DMS153 (cell line): Measurements from ENCODE around the gene CUL1.
"Not testable (repeated sequence)": the region's sequence is repeated elsewhere in the genome, so short reads cannot be mapped to it uniquely, and the experiment has no call there.

Source experiments
- DNase-seq: peaks from one replicate; lab custom pipeline; 2025; lab: John Stamatoyannopoulos, UW

CUL1 gene

DNA sequence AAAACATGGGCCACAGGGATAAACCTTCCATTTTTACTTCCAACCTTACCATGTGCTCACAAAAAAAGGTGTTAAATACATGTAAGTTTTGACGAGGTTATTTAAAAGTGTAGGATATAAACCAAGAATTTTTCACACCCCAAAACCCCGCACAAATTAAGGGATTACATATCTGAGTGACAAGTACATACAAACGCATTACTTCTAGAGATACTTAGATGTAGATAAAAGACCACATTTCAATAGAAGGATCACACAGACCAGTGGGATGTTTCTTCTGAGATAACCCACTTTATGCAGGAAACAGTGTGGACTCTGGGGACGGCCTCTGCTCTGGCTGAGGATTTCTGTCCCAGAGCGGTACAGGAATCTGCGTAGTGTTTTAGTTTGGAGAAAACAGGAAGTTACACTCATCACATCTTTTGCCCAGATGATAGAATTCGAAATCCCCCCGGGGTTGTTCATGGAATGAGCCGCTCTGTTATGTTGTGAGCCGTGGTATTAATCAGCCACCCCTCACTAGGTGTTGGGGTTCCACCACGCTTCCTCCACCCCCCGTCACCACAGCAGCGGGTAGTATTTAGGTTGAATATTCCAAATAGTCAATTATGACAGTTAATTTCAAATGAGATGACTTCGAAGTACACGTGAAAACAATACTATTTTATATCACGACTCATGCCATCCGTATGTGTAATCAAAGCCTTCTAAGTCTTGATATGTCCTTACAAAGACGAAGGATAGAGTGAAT is 1.3 kb upstream of the CUL1 start:
- no peak for DNase-seq

DNA sequence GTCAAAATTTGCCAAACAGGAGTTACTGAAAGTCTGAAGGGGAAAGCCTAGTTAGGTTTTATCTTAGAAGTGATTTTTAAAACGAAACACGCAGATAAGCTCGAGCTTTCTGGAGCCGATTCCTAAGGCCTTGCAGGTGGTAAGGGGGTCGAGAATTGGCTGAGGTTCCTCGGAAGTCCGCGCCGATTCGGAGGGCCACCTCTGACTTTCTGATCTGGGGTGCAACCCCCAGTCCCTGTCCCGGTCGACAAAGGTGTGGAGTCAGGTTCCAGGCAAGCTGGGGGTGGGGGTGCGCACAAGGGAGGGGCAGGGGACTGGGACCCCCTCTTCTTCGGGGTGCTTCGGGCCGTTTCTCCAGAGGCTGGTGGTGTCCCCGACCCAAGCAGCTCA is 701 bp upstream of the CUL1 start:
- DNase-seq = no peak

DNA sequence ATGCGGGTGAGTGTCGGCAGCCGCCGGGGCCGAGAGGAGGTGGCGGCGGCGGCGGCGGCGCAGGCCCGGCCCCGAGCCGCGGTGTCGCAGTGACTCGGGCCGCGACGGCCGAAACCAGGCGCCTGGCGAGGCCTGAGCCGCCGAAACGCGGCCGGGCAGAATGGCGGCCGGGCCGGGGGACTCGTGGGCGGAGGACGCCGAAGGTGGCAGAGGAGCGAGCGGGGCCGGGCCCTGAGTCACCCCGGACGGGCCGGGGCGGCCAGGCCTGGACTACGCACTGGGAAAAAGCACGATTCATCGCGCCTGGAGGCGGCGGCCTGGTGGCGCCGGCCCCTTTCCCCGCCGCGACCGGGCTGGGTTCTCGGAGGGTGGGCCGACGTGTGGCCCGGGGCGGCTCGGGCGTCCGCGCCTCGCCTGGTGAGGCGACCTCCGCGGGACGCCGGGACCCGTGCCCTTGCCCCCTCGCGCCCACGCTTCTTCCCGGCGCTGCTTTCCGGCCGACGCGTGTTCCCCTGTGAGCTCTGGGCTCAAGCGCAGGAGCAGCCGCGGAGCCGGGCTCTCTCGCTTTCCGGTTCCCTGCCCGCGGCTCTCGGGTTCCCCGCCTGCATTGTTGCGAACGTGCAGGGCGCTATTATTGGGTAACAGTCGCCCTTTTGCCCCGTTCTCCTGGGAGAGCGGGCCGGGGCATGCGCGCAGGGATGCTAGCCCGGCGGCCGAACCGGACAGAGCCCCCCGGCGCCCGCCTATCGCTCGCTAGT is 500 bp downstream of the CUL1 start:
- no peak for DNase-seq

DNA sequence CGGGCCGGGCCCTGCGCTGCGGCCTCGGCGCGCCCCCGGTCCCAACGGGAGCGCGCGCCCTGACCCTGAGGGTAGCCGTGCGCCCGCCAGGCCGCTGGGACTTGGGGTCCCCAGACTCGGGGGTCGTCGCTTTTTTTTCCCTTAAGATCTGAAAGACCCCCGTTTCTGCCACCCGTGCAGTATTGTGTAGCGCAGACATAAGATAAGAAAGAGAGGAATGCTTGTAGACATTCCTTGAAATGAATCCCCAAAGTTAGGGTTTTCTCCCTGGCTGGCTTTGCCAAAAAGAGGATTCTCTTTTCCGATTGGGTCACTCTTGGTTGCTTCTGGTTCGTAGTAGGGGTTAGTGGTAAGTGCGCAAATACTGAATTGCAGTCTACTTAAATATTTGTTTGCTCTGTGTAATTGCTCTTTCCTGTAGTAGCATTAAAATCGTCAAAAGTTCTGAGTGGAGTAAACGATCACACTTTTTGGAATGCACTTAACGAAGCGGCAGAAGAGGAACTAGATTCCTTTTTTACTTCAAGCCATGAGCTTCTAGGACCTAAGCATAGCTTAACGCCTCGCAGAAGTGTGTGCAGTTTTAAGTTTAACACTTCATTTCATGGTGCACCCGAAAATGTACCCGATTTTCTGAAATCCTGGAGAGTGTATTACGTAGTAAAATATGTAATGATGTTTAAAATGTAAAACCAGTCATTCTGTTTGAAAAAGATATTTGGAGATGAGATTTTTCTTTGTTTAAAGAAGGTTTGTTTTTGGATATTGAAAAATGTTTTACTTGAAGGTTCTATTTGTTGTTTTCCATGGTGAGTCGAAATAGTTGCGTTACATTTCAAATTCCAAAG is 1.3 kb downstream of the CUL1 start:
- no peak for DNase-seq

DNA sequence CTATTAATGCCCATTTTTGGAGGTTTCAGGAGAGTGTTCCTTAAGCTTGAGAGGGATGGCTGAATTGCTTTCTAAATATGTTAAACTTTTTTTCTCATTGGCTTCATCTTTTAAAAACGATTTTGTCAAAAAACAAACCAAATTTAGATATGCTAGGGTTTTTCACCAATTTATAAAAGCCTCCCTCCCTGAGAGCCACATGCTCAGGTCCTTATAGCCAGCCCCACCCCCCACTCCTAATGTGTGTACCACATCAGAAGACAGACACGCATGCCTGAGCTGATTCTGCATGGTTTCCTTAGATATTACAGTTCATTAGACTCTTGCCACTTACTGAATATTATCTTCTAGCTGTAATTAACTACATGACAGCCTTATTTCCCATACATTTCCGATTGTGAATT is 2.0 kb downstream of the CUL1 start:
- DNase-seq = no peak

DNA sequence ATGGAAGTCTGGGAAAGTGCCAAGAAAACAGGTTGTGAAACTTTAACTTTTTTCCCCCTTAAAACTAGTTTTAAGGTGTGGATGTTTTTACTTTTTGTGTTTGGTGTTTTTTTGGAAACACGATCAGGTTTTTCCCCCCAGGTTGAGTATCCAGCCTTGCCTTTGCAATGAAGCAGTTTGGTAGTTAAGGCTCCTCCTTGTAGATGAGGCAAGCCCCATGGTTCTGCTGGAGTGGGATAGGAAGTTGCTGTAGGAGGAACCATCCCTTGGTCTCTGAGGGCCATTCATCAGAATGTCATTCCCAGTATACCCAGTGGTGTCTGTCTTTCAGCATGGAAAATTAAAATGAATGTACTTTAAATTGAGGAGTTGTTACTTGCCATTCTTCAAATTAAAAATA is 2.7 kb downstream of the CUL1 start:
- no peak for DNase-seq

DNA sequence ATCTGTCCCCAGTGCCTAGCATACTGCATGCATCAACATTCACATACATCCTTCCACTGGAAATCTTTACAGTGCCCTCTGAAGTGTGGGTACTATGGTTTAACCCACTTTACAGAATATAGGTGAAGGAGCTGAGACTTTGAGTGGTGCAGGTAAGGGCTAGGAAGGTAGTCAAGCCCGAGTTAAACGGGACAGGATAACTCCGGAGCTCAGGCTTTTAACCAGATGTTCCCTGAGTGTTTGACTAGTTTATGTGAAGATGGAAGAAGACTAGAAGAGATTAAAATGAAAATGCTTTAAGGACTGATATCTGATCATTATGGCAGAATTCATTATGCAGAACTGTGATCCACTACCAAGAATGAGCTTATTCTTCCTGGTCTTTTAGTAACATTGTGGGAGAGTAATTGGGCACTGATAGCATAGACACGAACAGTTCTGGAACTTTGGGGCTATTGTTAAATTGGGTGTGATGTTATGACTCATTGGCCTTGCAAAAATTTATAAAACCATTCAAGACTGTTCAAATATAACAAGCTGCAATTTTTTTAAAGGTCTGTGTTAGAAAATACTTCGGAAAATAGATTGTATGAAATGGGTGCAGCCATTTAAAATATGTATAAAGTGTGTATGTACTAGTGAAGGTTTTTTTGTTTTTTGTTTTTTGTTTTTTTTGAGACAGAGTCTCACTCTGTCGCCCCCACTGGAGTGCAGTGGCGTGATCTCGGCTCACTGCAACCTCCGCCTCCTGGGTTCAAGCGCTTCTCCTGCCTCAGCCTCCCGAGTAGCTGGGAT is 4.4 kb downstream of the CUL1 start:
- no peak for DNase-seq

DNA sequence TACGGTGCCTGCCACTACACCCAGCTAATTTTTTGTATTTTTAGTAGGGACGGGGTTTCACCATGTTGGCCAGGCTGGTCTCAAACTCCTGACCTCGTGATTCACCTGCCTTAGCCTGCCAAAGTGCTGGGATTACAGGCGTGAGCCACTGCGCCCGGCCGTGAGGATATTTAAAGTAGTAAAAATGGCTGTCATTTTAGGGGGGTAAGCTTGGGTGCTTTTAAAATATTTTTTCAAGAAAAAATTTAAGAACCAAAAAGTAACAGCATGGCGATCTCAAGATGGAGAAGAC is 4.9 kb downstream of the CUL1 start:
- not testable (repeated sequence) for DNase-seq

DNA sequence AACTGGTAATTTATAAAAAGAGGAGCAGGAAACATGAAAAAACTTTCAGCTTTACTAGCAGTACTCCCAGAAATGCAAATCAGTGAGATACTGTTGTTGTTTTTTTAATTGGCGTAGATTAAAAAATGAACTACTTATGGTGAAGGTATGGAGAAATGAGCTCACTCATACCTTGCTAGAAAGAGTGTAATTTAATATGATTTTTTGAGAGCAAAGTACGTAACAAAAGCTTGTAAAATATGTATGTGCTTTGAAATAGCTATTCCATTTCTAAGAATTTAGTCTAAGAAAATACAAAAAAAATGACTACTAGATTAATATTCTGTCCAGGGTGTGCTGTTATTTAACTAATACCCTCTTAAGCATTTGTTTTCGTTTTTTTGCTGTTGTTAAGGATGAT is 5.5 kb downstream of the CUL1 start:
- DNase-seq = no peak

DNA sequence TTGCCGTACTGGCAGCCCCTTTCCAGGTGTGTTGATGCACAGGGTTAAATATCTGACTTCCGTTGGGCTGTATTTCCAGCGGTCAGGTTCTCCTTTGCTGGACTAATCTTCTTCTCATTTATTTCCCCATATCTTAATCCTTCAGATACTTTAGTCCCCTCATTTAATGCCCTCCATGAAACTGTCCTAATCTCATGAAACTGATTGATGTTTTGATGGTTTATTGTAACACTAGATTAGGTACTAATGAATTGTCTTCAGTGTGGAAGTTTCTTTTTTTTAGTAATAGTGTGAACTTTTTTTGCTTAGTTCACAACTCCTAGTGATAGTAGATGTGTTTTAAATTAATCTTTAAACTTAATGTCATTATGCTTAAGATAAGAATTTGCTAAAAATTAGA is 6.3 kb downstream of the CUL1 start:
- DNase-seq = no peak

DNA sequence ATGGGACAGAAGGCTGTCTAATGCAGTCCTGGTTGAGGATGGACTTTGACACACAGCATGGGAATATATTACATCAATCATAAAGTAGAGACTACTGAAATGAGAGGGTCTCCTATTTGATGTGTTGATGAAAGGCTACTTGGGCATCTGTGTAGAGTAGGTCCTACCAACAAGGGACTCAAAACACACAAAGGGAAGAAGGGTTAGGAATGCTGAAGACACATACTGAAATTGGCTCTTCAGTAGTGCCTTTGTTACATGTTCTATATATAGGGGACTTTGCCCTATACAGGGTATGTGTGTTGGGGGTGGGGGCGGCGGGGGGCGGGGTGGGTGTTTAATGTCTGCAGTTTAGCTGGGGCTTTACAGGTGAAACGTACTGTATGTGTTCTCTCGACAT is 7.7 kb downstream of the CUL1 start:
- DNase-seq = no peak

DNA sequence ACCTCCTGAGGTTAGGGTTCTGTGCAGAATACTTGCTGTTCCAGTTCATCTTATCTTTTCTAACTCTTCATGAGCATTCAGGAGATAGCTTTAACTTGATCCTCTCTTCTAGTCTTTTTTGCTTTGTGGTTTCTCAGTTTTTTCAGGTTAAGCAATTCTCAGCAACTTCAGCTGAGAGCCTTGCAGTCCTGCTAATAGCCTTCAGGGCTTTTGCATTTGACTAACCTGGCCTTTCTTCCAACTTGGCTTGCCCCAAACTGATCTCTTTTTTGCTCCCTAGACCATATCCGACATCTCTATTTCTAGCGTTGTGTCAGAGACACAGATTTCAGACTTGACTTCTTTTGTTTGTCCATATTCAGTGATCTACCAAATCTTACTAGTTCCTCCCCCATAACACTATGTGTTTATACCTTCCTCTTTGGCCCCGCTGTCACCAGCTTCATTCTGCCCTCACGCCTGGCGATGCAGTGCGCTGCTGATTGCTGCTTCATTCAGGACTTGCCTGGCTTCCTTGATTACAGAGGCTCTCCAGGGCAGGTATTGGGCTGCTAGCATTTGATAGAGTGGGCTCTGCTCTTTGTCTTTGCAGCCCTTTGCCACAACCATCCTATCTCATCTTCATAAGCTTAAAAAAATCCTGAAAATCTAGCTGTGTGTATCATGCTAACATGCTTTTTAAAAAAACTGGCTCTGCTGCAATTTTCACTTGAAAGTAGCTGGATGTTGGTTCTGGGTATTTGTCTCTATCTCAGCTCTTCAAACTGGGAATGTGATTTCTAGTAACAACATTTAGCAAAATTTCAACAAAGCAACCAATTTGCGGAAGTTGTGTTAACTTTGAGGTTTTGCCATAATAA is 9.6 kb downstream of the CUL1 start:
- DNase-seq = no peak

DNA sequence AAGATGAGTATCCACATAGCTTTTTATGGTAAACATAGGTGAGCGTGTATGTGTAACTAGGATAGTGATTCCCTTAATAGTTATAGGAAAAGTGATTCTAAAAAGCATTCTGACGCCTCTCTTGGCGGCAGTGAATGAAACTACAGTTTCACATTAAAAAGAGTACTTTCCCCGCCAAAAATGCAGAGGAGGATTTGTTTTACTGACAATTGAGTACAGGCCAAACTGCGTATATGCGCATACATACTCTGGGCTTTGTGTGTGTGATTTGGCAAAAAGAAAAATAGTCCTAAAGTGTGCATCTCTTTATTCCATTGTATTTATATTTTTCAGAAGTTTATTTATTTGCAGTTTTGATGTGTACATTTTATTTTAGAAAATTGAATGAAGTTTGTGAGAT is 10.3 kb downstream of the CUL1 start:
- DNase-seq = no peak

DNA sequence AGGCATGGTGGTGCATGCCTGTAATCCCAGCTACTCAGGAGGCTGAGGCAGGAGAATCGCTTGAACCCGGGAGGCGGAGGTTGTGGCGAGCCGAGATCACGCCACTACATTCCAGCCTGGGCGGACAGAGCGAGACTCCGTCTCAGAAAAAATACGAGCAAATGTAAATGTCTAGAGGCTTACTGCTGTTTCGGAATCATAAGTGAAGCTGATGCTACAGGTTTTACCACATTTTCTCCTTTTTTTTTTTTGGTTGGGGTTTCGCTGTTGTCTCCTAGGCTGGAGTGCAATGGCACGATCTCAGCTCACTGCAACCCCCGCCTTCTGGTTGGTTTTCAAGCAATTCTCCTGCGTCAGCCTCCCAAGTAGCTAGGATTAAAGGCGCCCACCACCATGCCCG is 11.7 kb downstream of the CUL1 start:
- DNase-seq = not testable (repeated sequence)

DNA sequence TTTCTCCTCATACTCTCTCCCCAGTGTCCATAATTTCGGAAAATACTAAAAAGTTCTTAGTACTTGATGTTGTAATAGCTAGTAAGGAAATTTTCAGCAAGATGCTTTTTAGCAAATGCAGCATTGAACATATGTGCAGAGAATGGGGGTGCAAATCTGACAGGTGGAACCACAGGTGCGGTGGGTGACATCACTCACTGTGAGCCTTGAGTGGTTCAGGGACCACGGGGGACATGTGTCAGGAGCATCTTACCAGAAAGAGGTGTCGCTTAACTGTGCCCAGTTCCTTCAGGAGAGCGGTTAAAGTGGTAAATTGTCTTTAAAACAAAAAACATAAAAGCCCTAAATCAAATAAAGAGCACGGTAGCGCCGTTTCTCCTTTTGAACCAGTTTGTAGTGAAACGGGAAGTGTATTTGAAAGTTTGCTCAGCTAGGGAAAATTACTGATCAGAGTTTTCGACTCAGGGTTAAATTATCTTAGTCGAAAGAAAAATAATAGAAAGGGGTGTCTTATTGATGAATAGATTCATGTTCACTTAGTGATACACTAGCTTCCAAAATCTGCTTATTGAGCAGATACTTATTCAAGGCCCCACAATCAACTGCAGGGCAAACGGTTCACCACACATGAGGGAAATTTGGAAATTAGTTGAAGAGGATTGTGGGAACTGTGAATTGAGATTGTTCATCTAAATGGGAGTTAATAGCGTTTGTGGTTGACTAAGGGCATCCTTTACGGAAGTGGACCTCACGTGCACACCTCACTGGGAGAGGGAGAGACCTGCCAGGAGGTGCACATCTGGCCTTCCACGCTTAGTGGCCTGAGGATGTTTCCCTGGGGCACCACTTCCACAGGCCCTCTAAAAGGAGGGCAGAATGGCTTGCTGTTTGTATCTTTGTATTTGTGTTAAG is 12.7 kb downstream of the CUL1 start:
- no peak for DNase-seq

DNA sequence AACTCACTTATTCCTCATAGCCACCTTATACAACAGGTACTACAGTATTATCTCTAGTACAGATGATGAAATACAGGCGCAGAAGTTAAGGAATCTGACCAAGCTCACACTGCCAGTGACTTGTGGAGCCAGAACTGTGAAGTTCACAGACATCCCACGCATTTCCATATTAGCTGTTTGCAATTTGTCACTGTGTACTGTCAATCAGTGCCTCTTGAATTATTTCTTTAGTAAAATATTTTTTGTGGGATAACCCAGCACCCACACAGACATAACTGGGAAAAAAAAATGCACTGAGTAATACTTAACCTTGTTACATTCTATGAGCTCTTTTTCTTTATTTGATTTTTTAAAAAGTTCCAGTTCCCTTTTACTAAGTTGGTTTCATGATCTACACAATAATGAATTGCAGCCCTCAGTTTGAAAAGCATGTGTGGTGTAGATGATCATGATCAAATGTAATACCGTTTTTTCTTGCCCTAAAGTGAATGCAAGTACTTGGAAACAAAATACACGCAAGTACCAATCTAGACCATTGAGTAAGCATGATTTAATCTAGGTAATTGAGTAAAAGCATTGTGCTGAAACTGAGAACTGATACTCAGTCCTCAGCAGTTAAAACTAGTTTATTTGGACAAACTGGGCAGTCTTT is 14.1 kb downstream of the CUL1 start:
- DNase-seq = no peak

DNA sequence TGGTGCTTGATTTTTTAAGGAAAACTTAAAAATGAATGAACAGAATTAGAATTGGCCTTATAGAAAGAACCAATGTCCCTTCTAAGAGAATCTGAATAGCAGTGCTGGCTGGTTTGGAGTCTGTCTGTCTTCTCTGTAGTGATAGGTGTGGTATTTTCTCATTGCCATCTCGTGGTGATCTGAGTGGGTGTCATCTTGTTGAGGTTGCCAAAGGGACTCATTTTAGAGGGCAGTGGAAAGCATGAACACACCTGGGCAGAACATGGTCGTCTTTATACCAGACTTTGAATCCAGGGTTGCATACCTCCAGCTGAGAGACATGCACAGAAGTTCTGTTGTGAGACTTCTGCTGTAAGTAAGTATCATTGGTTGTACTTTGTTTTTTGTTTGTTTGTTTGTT is 15.8 kb downstream of the CUL1 start:
- DNase-seq = no peak

DNA sequence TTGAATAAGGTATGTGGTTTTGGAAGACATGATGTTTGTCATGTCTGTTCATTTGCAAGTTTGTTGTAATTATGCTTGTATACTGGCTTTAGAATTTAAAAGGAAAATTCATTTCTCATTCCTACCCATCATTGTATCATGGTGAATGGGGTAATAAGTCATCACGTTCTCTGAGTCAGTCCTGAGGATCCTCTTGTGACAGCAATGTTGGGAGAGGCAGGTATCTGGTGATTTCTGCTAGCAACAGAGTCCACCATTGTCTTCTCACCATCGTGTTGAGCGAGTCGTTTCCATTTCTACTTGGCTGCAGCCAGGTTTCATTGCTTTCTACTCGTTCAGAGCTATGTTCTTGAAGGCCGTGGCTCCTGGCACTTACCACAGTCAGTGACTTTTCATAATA is 16.3 kb downstream of the CUL1 start:
- DNase-seq = no peak

DNA sequence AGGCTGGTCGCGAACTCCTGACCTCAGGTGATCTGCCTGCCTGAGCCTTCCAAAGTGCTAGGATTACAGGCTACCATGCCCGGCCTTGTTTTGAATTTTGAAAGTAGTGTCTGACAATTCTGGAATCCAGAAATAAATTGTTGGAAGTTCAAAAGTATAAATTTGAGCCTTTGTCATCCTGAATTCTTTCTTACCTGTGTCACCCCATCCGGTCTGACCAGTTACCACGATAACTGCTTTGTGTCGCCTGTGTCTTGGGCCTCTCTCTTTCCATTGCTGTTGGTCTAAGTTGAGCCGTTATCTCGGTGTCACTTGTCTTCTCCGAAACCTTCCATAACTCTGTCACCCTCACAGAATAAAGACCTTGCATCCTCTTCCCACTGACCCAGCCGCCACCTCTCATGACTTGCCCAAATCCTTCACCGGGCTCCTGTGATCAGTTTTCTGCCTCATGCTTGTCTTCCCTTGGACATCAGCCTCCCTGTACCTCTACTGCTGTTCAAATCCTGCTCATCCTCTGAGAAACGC is 18.6 kb downstream of the CUL1 start:
- no peak for DNase-seq
